ENCODE measurements around the gene TEX44. TPM values are rescaled to one million over a fixed set of nuclear protein-coding genes. Genes with fewer than 3 reads are reported as not detected.

Gene TEX44
- total and polyA plus RNA-seq, 9 of the 15 experiments (the other 6 are each of a cell fraction or from before 2014, with no cell fraction given) = not detected

DNA sequence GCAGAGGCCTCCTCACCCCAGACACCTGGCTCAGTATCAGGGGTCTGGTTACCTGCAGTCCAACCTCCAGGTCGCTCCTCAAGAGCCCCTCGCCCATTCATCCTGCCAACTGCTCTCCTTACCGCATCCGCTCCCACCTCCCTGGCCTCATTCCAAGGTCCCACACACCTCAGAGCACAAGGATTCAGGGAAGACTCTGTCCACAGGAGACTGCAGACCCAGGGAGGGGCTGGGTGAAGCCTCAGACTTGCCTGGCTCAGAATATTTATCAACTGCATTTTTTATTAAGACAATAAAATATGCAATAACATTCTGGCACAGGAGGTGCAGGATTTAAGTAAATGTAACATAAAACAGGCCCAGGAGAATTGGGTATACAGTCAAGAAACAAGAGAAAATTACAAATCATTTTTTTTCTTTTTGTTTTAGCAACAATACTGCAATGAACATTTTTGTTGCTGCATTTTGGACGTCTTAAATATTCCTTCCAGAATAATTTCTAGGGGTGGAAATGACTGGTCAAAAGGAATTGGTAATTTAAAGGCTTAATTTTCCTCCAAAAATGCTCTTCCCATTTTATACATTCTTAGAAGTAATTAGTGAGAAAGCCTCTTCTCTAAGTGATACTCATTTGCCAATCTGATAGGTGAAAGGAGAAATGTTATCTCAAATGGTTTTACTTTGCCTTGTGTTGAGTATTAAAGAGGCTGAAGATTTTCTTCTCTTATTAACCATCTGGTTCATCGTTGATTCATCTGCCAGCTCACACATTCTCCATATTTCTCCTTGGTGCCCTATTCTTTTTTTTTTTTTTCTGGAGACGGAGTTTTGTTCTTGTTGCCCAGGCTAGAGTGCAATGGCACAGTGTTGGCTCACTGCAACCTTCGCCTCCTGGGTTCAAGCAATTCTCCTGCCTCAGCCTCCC lies 42.5 kb downstream of the TEX44 start (continued):
- TF ChIP-seq ESRRB (CRISPR knock-in tag; IDR thresholded peaks at IDR 0.05; ENCODE audit: borderline replicate concordance) = no peak

DNA sequence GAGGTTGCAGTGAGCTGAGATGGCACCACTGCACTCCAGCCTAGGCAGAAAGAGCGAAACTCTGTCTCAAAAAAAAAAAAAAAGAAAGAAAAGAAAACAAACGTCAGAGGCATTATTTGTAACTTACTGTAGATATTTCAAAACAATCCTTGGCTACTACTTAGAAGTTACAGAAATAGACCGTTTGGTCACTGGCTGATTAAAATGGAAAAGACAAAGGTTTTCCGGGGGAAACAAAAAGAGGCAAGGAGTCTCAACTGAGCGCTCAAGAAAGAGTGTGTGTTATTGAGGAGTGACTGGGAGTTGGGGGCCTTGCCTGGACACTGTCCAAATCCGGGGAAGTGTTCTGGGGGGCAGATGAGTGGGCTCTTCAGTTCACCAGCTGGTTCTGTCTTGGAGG lies 47.6 kb downstream of the TEX44 start:
- no peak overlapping the region for H3K4me2 ChIP-seq (ENCODE audit: insufficient read depth, low read length)
- ChIA-PET CTCF (ENCODE audit: low intra/inter-chr PET ratio) (no interaction called here), POLR2A (no interaction called here)
- H3K27ac ChIP-seq (ENCODE audit: extremely low read depth, low read depth, low read length) = no peak overlapping the region
- WGBS (ENCODE audit: insufficient coverage, low coverage, missing lambda C conversion rate) = 25% methylated on average over 4 of the region's 6 CpGs
- no peaks in the 10 kb centered on the region for H3K9me1 ChIP-seq (ENCODE audit: control insufficient read depth, insufficient read depth, low read length)
- FAIRE-seq (no peak), DNase-seq (ENCODE audit: extremely low read depth in 1 of 4, low spot score in 3 of 4) (no peak), ATAC-seq (no peak)
- H3K4me3 ChIP-seq = no peak overlapping the region
- peak overlapping the region; percentile 70; the same call in 1 of the 2 replicates for H2AFZ ChIP-seq (ENCODE audit: low read depth, low read length)
- BruUV-seq (replicated peaks) = no TSS peak
- no peaks in the 10 kb centered on the region for H3K36me3 ChIP-seq (ENCODE audit: control insufficient read depth, insufficient read depth, low read length)
- in situ Hi-C loops (cut with MboI) (no loop called here), intact Hi-C loops (cut with micrococcal nuclease) (no loop called here)
- no peak for TF ChIP-seq THRAP3 (IDR thresholded peaks at IDR 0.05; ENCODE audit: borderline replicate concordance)
- no peak for TF ChIP-seq XRCC4 (IDR thresholded peaks at IDR 0.05; ENCODE audit: extremely low read depth, insufficient read depth, insufficient read length)
- no peak for TF ChIP-seq SREBF2 (CRISPR knock-in tag; IDR thresholded peaks at IDR 0.05)
- no peak for TF ChIP-seq GABPA (tag; conservative IDR thresholded peaks at IDR 0.05; ENCODE audit: low read depth)
- TF ChIP-seq L3MBTL2 (IDR thresholded peaks at IDR 0.05) = no peak
- TF ChIP-seq FOXP1 (CRISPR knock-in tag; IDR thresholded peaks at IDR 0.05) = no peak
- no peak for TF ChIP-seq RNF2 (IDR thresholded peaks at IDR 0.05)
- no peak for TF ChIP-seq ZNF324 (CRISPR knock-in tag; IDR thresholded peaks at IDR 0.05)
- H3K9me3 ChIP-seq (replicated peaks; ENCODE audit: control insufficient read depth, insufficient read depth, low read depth, low read length) = no peaks in the 10 kb centered on the region
- H3K79me2 ChIP-seq (ENCODE audit: control insufficient read depth, insufficient read depth, low read length) = no peaks in the 10 kb centered on the region
- no peak overlapping the region for H3K9ac ChIP-seq (ENCODE audit: insufficient read depth in 1 of 2, low read depth in 2 of 2, low read length in 2 of 2)
- no peaks in the 10 kb centered on the region for H3K27me3 ChIP-seq (ENCODE audit: control insufficient read depth in 2 of 2, insufficient read depth in 2 of 2, low read length in 2 of 2)
- H3K4me1 ChIP-seq (replicated peaks in 1 of 2; ENCODE audit: control insufficient read depth in 2 of 2, insufficient read depth in 2 of 2, low read length in 2 of 2) = peaks cover 6 to 15% of the 10 kb centered on the region in 2 experiments; a peak in 4 of 5 replicates
- no peaks in the 10 kb centered on the region for H4K20me1 ChIP-seq (replicated peaks; ENCODE audit: control insufficient read depth, insufficient read depth, low read length)
